ENCODE data around the gene LRRC56.

LRRC56 gene

GRCh38 chr11:536841-537621 is at the start of gene LRRC56:
TSS of gene LRRC56 (plus strand) at chr11:537527. CDS start at chr11:540685, 3,158 bp downstream.
- H3K4me1 ChIP-seq (ENCODE audit: control insufficient read depth, insufficient read depth, low read length): no peaks in the 10 kb centered on the region
- H3K36me3 ChIP-seq (ENCODE audit: control insufficient read depth in 2 of 2, insufficient read depth in 1 of 2, low read length in 2 of 2): peaks cover 0 to 23% of the 10 kb centered on the region in 2 experiments; a peak in 1 of 3 replicates
- ChIA-PET CTCF (interaction anchor here (0.7 kb wide), 1 partner anchor 17 kb away, joined by 3 read pairs; no protein-coding TSS in a partner anchor), POLR2A (interaction anchor here (1.6 kb wide), 1 partner anchor 39 kb away, joined by 9 read pairs; the partner anchor contains the start of gene PHRF1)
- H3K9me3 ChIP-seq (ENCODE audit: control insufficient read depth, insufficient read depth, low read depth, low read length): no peaks in the 10 kb centered on the region
- no peak within 1 kb of the TSS; the same call in 1 of the 2 replicates for H3K27ac ChIP-seq (ENCODE audit: extremely low read depth, low read depth, low read length)
- peak within 1 kb of the TSS; percentile 20 for H3K4me3 ChIP-seq (ENCODE audit: low read depth, low read length)
- TF ChIP-seq ELK4 (IDR thresholded peaks at IDR 0.05; ENCODE audit: borderline replicate concordance, low read depth, low read length): no peak
- 0 out of 2 replicates have a peak, but pooled peaks have one; percentile 6 for TF ChIP-seq ZFHX2 (tag by site-specific recombination; conservative IDR thresholded peaks at IDR 0.05)
- TF ChIP-seq HOXA7 (CRISPR knock-in tag; IDR thresholded peaks at IDR 0.05; ENCODE audit: borderline replicate concordance): no peak
- TF ChIP-seq ZNF184 (tag by site-specific recombination; IDR thresholded peaks at IDR 0.05): no peak
- TF ChIP-seq SCRT2 (tag by site-specific recombination; IDR thresholded peaks at IDR 0.05): no peak
- TF ChIP-seq ZNF596 (tag by site-specific recombination; IDR thresholded peaks at IDR 0.05): no peak
- TF ChIP-seq ZNF571 (tag by site-specific recombination; IDR thresholded peaks at IDR 0.05): no peak
- no peak for TF ChIP-seq BCL6B (tag by site-specific recombination; IDR thresholded peaks at IDR 0.05)

- Histone ChIP-seq H3K27ac (ENCODE audit: extremely low read depth, low read depth, low read length) (no peak overlapping the region), H3K4me3 (ENCODE audit: low read depth, low read length) (no peak overlapping the region), H3K9me3 (ENCODE audit: control insufficient read depth, insufficient read depth, low read depth, low read length) (no peaks in the 10 kb centered on the region), H3K4me1 (ENCODE audit: control insufficient read depth, insufficient read depth, low read length) (no peaks in the 10 kb centered on the region), H3K36me3 (ENCODE audit: control insufficient read depth in 2 of 2, insufficient read depth in 1 of 2, low read length in 2 of 2) (peaks cover 0 to 40% of the 10 kb centered on the region in 2 experiments; a peak in 1 of 3 replicates)
- POLR2A ChIA-PET: no interaction called here
- CTCF ChIA-PET: interaction anchor here (1.0 kb wide), 1 partner anchor 45 kb away, joined by 4 read pairs; no protein-coding TSS in a partner anchor
- no peak for TF ChIP-seq ZNF791 (tag by site-specific recombination; IDR thresholded peaks at IDR 0.05)
- no peak for TF ChIP-seq ZNF530 (tag by site-specific recombination; IDR thresholded peaks at IDR 0.05; ENCODE audit: low read depth)
- TF ChIP-seq ZNF488 (tag by site-specific recombination; IDR thresholded peaks at IDR 0.05): no peak
- TF ChIP-seq ZNF692 (tag by site-specific recombination; IDR thresholded peaks at IDR 0.05): no peak
- no peak for TF ChIP-seq ZNF133 (tag by site-specific recombination; IDR thresholded peaks at IDR 0.05)
- TF ChIP-seq ZNF837 (tag by site-specific recombination; IDR thresholded peaks at IDR 0.05): no peak
- TF ChIP-seq INSM2 (tag by site-specific recombination; IDR thresholded peaks at IDR 0.05): no peak
- TF ChIP-seq TSHZ1 (tag by site-specific recombination; IDR thresholded peaks at IDR 0.05; ENCODE audit: borderline replicate concordance): no peak
- TF ChIP-seq ZNF148 (tag by site-specific recombination; IDR thresholded peaks at IDR 0.05; ENCODE audit: borderline replicate concordance): no peak
- TF ChIP-seq ZNF830 (tag by site-specific recombination; IDR thresholded peaks at IDR 0.05; ENCODE audit: low read depth): no peak
- TF ChIP-seq KLF10 (tag by site-specific recombination; IDR thresholded peaks at IDR 0.05): no peak
Observed at GRCh38 chr11:487571-488021, 49.7 kb upstream of the LRRC56 start.

Data from HEK293 (cell line).